Activated T-cell treated with anti-CD3 and anti-CD28 coated beads for 24 hours (primary cell): ENCODE results near the gene NTNG1.

ENCODE experiments used
- DNase-seq: peaks from one replicate; pipeline ENCODE4 v3.0.0-alpha.2; 2020; ENCODE audit warnings: low read depth

The NTNG1 gene

DNA sequence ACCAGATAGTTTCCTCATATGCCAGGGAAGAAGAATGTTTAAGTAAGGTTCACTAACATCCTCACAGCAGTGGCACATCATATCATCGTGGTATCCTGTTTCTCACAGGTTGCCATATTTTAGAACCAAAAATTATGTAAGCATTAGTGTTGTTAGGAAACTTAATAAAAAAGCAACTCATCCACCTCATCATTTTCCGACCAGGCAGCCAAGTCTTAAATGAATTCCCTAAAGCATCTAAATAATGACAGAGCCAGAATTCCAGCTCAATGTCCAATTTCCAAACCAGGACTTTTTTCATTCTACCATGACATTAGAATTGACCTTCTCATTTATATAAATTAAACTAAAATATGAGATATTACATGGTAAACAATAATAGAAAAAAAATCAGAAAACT, 272.7 kb downstream of the NTNG1 start:
- DNase-seq: no peak

GRCh38 chr1:107413951-107414350, 273.1 kb downstream of the NTNG1 start:
- DNase-seq: no peak

- no peak for DNase-seq
Measured at GRCh38 chr1:107414550-107414949, 273.7 kb downstream of the NTNG1 start.

DNA sequence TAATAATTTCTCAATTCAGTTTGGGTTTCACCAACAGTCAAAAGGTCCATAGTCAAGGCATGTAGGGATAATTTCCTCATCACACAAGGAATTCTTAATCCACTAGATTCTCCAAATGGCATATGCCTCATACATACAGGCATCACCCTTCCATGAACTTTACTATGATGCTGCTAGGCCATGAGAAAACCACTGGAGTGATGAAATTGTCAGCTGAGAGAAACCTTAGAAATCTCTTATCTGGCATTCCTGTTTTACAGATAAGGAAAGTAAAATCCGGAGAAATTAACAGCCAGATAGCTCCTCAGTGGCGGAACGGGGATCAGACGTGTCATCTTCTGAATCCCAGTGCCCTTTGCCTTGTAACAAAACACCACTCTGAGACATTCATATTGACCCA, 274.4 kb downstream of the NTNG1 start:
- no peak for DNase-seq

- no peak for DNase-seq
Measured at GRCh38 chr1:107419003-107419402, 278.2 kb downstream of the NTNG1 start.

GRCh38 chr1:107422901-107423300, 282.1 kb downstream of the NTNG1 start:
- no peak for DNase-seq

DNA sequence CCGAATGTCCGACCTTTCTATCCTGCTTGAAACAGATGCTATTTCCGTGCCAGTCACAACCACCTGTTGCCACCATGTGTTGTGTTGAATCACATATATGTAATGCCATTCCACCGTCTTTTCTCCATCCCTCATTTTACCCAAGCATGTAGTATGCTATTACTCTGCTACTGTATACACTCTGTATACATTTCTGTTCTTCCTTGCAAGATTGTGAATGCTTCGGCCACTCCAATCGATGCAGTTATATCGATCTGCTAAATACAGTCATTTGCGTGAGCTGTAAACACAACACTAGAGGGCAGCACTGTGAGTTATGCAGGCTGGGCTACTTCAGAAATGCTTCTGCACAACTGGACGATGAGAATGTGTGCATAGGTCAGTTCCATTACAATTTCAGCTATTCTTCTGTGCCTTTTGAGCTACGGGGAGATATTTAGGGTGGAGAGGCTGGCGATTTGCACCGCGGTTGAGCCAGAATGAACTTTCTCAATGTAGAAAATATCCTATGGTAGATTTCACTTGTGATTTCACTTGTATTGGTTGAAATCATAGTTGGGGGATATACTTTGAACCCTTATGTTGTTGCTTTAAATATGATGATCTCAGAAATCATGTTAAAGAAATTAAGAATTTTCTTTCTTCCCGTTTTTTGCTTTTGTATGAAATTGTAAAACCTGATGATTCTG, 289.8 kb downstream of the NTNG1 start:
- DNase-seq: no peak

DNA sequence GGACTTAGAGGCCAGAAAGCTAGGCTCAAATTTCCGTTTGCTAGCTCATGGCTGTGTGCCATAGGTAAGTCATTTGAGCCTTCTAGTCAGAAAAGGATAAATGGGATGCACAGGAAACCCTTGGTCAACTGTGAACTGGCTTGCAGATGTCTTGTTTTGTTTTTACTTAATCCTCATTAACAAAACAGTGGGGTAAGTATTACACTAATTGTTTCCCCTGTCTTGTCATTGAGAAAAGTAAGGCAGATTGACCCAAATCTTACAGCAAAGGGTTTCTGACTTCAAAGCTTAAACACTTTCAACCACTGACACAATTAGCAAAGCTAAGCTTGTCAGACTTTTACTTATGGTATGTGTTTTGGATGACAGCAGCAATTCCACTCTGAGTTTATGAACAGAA, 291.3 kb downstream of the NTNG1 start:
- DNase-seq: no peak

DNA sequence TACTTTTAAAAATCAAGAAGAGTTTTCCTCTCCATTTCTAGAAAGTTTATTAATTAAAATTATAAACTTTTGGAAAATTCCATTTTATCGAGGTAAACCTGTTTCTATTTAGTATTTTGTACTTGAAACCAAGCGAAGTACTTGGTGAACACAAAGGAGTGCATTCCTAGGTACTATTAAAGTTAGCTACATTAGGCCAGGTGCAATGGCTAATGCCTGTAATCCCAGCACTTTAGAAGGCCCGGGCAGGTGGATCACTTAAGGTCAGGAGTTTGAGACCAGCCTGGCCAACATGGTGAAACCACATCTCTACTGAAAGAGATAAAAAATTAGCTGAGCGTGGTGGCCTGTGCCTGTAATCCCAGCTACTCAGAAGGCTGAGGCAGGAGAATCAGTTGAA, 292.2 kb downstream of the NTNG1 start:
- DNase-seq: no peak

DNA sequence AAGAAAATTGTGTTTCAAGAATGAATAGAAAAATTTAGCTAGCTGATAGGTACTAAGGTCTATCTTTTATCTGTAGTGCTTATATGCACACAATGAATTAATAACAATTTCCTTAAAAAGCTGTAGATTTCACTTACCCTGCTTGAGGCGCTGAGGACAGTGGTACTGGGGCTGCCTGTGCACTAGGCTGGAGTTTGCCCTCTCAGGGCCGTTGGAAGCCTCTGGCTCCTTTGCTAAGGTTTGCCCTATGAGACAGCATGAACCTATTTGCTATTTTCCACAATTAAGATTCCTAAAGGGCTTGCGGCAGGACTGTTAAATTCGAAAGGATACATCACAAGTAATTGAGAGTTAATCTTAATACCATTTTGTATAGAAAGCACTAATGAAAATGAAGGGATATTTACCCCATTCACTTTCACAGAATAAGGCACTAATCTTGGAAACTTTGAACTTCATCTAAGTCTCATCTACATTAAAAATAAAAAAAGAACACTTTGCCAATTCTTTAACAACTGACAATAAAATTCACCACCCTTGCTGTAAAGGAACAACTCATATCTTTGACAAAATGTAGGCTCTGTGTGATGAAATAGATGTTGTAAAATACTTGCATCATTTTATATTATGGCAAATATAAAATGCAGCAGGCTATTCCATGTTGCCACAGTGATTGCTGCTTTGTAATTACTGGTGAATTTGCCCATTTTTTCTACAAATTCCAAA, 293.0 kb downstream of the NTNG1 start:
- DNase-seq: no peak

GRCh38 chr1:107434361-107434693, 293.5 kb downstream of the NTNG1 start:
- DNase-seq: no peak

GRCh38 chr1:107436552-107437241, 295.9 kb downstream of the NTNG1 start:
- no peak for DNase-seq

DNA sequence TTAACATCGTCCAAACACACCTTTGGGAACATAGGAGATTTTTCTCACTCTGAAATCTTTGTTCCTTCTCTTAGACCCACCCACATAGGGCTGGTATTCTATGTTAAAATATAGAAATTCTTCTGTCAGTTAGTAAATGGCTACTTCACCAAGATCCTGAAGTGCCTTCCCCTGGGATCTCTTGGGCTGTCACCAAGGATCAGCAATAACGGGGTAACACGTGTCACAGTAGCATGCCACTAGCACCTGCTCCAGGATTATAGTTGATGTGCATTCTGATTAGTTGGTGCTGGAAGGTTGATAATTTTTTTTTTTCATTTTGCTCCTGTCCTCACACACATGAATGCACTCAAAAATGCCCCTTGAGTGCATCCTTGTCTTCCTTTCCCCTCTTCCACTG, 298.7 kb downstream of the NTNG1 start:
- no peak for DNase-seq

DNA sequence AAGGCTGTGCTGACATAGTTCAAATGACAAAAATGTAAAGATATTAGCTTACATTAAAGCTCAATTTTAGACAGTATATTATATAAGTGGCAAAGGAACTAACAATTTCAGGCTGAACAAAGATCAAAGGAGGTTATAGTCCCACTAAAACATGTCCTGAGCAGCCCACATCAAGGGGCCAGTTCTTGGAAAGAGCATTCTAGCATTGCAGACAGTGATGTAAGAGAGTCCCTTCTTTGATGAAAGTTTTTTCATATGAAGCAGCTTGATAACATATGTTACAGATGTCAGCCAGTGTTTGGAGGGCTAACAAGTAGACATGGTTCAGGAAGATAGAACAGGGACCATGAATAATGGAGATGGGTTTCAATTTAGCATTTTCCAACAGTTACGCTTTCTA, 301.7 kb downstream of the NTNG1 start:
- no peak for DNase-seq

- DNase-seq: no peak
Measured at GRCh38 chr1:107443027-107443426, 302.2 kb downstream of the NTNG1 start.

- no peak for DNase-seq
Measured at GRCh38 chr1:107443860-107444259, 303.0 kb downstream of the NTNG1 start.

- DNase-seq: no peak
Measured at GRCh38 chr1:107444302-107444701, 303.5 kb downstream of the NTNG1 start.

- DNase-seq: no peak
Measured at GRCh38 chr1:107449326-107449725, 308.5 kb downstream of the NTNG1 start.

- DNase-seq: no peak
Measured at GRCh38 chr1:107450899-107451664, 310.2 kb downstream of the NTNG1 start.

- no peak for DNase-seq
Measured at GRCh38 chr1:107451715-107452114, 310.9 kb downstream of the NTNG1 start.

- DNase-seq: no peak
Measured at GRCh38 chr1:107454791-107455190, 314.0 kb downstream of the NTNG1 start.

- no peak for DNase-seq
Measured at GRCh38 chr1:107457989-107458388, 317.1 kb downstream of the NTNG1 start.
